ENCODE data around the gene PTP4A2. TPM values are rescaled to one million over a fixed set of nuclear protein-coding genes. Genes with fewer than 3 reads are reported as not detected.

Gene PTP4A2
- total and polyA plus RNA-seq, 4 experiments from 2014 or later = 254 to 529 (median 339) TPM

GRCh38 chr1:31866450-31867032 is 71.6 kb downstream of the PTP4A2 start:
- Histone ChIP-seq H3K27ac (ENCODE audit: low read depth, low read length) (no peak overlapping the region), H3K36me3 (ENCODE audit: insufficient read depth, low read length) (no peaks in the 10 kb centered on the region), H3K9me3 (ENCODE audit: control insufficient read depth in 1 of 2, low read length in 2 of 2) (no peaks in the 10 kb centered on the region), H3K4me3 (ENCODE audit: low read length in 2 of 2) (no peak overlapping the region), H3K4me1 (ENCODE audit: insufficient read depth, low read length) (no peaks in the 10 kb centered on the region), H3K27me3 (ENCODE audit: insufficient read depth, low read length) (no peaks in the 10 kb centered on the region)
- H3K4me1 Mint-ChIP-seq = peaks cover 0 to 8% (median 4%) of the 10 kb centered on the region in 4 donors
- POLR2A ChIA-PET (ENCODE audit: partially characterized antibody) = no interaction called here
- intact Hi-C loops (cut with micrococcal nuclease) = no loop called here
- CTCF ChIA-PET (ENCODE audit: partially characterized antibody) = no interaction called here
- no peaks in the 10 kb centered on the region for H3K27me3 Mint-ChIP-seq
- DNase-seq = no peak
- no peak overlapping the region for H3K4me3 Mint-ChIP-seq
- peak overlapping the region in 3 of 7 donors; percentile 16 to 60 (median 23) for H3K27ac Mint-ChIP-seq
- H3K36me3 Mint-ChIP-seq = no peaks in the 10 kb centered on the region
- no peaks in the 10 kb centered on the region for H3K9me3 Mint-ChIP-seq

- H3K27me3 Mint-ChIP-seq = no peaks in the 10 kb centered on the region
- POLR2A ChIA-PET (ENCODE audit: partially characterized antibody) = no interaction called here
- Histone ChIP-seq H3K9me3 (ENCODE audit: control insufficient read depth in 1 of 2, low read length in 2 of 2) (no peaks in the 10 kb centered on the region), H3K27ac (ENCODE audit: low read depth, low read length) (no peak overlapping the region), H3K27me3 (ENCODE audit: insufficient read depth, low read length) (no peaks in the 10 kb centered on the region), H3K4me1 (ENCODE audit: insufficient read depth, low read length) (no peaks in the 10 kb centered on the region), H3K36me3 (ENCODE audit: insufficient read depth, low read length) (no peaks in the 10 kb centered on the region), H3K4me3 (ENCODE audit: low read length in 2 of 2) (no peak overlapping the region)
- H3K36me3 Mint-ChIP-seq = no peaks in the 10 kb centered on the region
- CTCF ChIA-PET (ENCODE audit: partially characterized antibody) = no interaction called here
- peaks cover 0 to 7% (median 4%) of the 10 kb centered on the region in 4 donors for H3K4me1 Mint-ChIP-seq
- DNase-seq = no peak
- intact Hi-C loops (cut with micrococcal nuclease) = no loop called here
- no peak overlapping the region for H3K4me3 Mint-ChIP-seq
- no peaks in the 10 kb centered on the region for H3K9me3 Mint-ChIP-seq
- H3K27ac Mint-ChIP-seq = peak overlapping the region in 2 of 7 donors; percentile 16 to 23
Observed at GRCh38 chr1:31865728-31866449, 72.3 kb downstream of the PTP4A2 start.

- intact Hi-C loops (cut with micrococcal nuclease) = no loop called here
- Histone ChIP-seq H3K4me1 (ENCODE audit: insufficient read depth, low read length) (peaks cover 5% of the 10 kb centered on the region), H3K4me3 (ENCODE audit: low read length in 2 of 2) (no peak overlapping the region), H3K9me3 (ENCODE audit: control insufficient read depth in 1 of 2, low read length in 2 of 2) (no peaks in the 10 kb centered on the region), H3K27me3 (ENCODE audit: insufficient read depth, low read length) (no peaks in the 10 kb centered on the region), H3K27ac (ENCODE audit: low read depth, low read length) (no peak overlapping the region), H3K36me3 (ENCODE audit: insufficient read depth, low read length) (no peaks in the 10 kb centered on the region)
- Mint-ChIP-seq H3K27me3 (peaks cover 0 to 1% of the 10 kb centered on the region in 2 donors), H3K4me1 (peaks cover 0 to 7% (median 4%) of the 10 kb centered on the region in 4 donors), H3K27ac (no peak overlapping the region), H3K4me3 (no peak overlapping the region), H3K9me3 (peaks cover 0 to 2% (median 0%) of the 10 kb centered on the region in 8 donors), H3K36me3 (no peaks in the 10 kb centered on the region)
- ChIA-PET CTCF (ENCODE audit: partially characterized antibody) (no interaction called here), POLR2A (ENCODE audit: partially characterized antibody) (no interaction called here)
- DNase-seq = no peak
Observed at GRCh38 chr1:31862071-31862470, 76.1 kb downstream of the PTP4A2 start.

GRCh38 chr1:31861346-31861745 is 76.8 kb downstream of the PTP4A2 start:
- Histone ChIP-seq H3K9me3 (ENCODE audit: control insufficient read depth in 1 of 2, low read length in 2 of 2) (no peaks in the 10 kb centered on the region), H3K4me3 (ENCODE audit: low read length in 2 of 2) (no peak overlapping the region), H3K27me3 (ENCODE audit: insufficient read depth, low read length) (no peaks in the 10 kb centered on the region), H3K4me1 (ENCODE audit: insufficient read depth, low read length) (peaks cover 5% of the 10 kb centered on the region), H3K27ac (ENCODE audit: low read depth, low read length) (no peak overlapping the region), H3K36me3 (ENCODE audit: insufficient read depth, low read length) (no peaks in the 10 kb centered on the region)
- no peaks in the 10 kb centered on the region for H3K36me3 Mint-ChIP-seq
- DNase-seq = no peak
- H3K27ac Mint-ChIP-seq = peak overlapping the region in 1 of 7 donors; percentile 9
- H3K9me3 Mint-ChIP-seq = peaks cover 0 to 2% (median 0%) of the 10 kb centered on the region in 8 donors
- H3K4me1 Mint-ChIP-seq = peaks cover 0 to 2% (median under 1%) of the 10 kb centered on the region in 4 donors
- ChIA-PET POLR2A (ENCODE audit: partially characterized antibody) (no interaction called here), CTCF (ENCODE audit: partially characterized antibody) (interaction anchor here (1.2 kb wide), 1 partner anchor 102 kb away, joined by 3 read pairs; no protein-coding TSS in a partner anchor)
- H3K27me3 Mint-ChIP-seq = peaks cover 0 to 1% of the 10 kb centered on the region in 2 donors
- no peak overlapping the region for H3K4me3 Mint-ChIP-seq
- intact Hi-C loops (cut with micrococcal nuclease) = no loop called here

GRCh38 chr1:31860581-31860980 is 77.6 kb downstream of the PTP4A2 start:
- peaks cover 0 to 1% of the 10 kb centered on the region in 2 donors for H3K27me3 Mint-ChIP-seq
- H3K27ac ChIP-seq (ENCODE audit: low read depth, low read length) = no peak overlapping the region
- peaks cover 5% of the 10 kb centered on the region for H3K4me1 ChIP-seq (ENCODE audit: insufficient read depth, low read length)
- ChIA-PET POLR2A (ENCODE audit: partially characterized antibody) (no interaction called here), CTCF (ENCODE audit: partially characterized antibody) (interaction anchor here (1.2 kb wide), 1 partner anchor 103 kb away, joined by 3 read pairs; no protein-coding TSS in a partner anchor)
- H3K4me3 ChIP-seq (ENCODE audit: low read length in 2 of 2) = no peak overlapping the region
- H3K36me3 ChIP-seq (ENCODE audit: insufficient read depth, low read length) = no peaks in the 10 kb centered on the region
- H3K27me3 ChIP-seq (ENCODE audit: insufficient read depth, low read length) = no peaks in the 10 kb centered on the region
- DNase-seq = no peak
- H3K27ac Mint-ChIP-seq = no peak overlapping the region
- peaks cover 0 to 2% (median 0%) of the 10 kb centered on the region in 8 donors for H3K9me3 Mint-ChIP-seq
- H3K4me1 Mint-ChIP-seq = peaks cover 0 to 1% (median 0%) of the 10 kb centered on the region in 4 donors
- intact Hi-C loops (cut with micrococcal nuclease) = no loop called here
- H3K9me3 ChIP-seq (ENCODE audit: control insufficient read depth in 1 of 2, low read length in 2 of 2) = no peaks in the 10 kb centered on the region
- no peak overlapping the region for H3K4me3 Mint-ChIP-seq
- H3K36me3 Mint-ChIP-seq = no peaks in the 10 kb centered on the region

- no peak for DNase-seq
- Histone ChIP-seq H3K4me1 (ENCODE audit: insufficient read depth, low read length) (peaks cover 5% of the 10 kb centered on the region), H3K27me3 (ENCODE audit: insufficient read depth, low read length) (no peaks in the 10 kb centered on the region), H3K4me3 (ENCODE audit: low read length in 2 of 2) (no peak overlapping the region), H3K36me3 (ENCODE audit: insufficient read depth, low read length) (no peaks in the 10 kb centered on the region), H3K9me3 (ENCODE audit: control insufficient read depth in 1 of 2, low read length in 2 of 2) (no peaks in the 10 kb centered on the region), H3K27ac (ENCODE audit: low read depth, low read length) (no peak overlapping the region)
- POLR2A ChIA-PET (ENCODE audit: partially characterized antibody) = interaction anchor here (1.3 kb wide), 1 partner anchor 29 kb away, joined by 3 read pairs; no protein-coding TSS in a partner anchor
- intact Hi-C loops (cut with micrococcal nuclease) = no loop called here
- Mint-ChIP-seq H3K4me3 (no peak overlapping the region), H3K27ac (peak overlapping the region in 1 of 7 donors; percentile 50), H3K4me1 (peaks cover 0 to 1% (median 0%) of the 10 kb centered on the region in 4 donors), H3K9me3 (peaks cover 0 to 2% (median 0%) of the 10 kb centered on the region in 8 donors), H3K27me3 (peaks cover 0 to 1% of the 10 kb centered on the region in 2 donors), H3K36me3 (no peaks in the 10 kb centered on the region)
- CTCF ChIA-PET (ENCODE audit: partially characterized antibody) = no interaction called here
Observed at GRCh38 chr1:31859719-31860118, 78.4 kb downstream of the PTP4A2 start.

- Histone ChIP-seq H3K4me1 (ENCODE audit: insufficient read depth, low read length) (peaks cover 5% of the 10 kb centered on the region), H3K36me3 (ENCODE audit: insufficient read depth, low read length) (no peaks in the 10 kb centered on the region), H3K9me3 (ENCODE audit: control insufficient read depth in 1 of 2, low read length in 2 of 2) (no peaks in the 10 kb centered on the region), H3K27me3 (ENCODE audit: insufficient read depth, low read length) (no peaks in the 10 kb centered on the region), H3K4me3 (ENCODE audit: low read length in 2 of 2) (no peak overlapping the region), H3K27ac (ENCODE audit: low read depth, low read length) (no peak overlapping the region)
- DNase-seq = no peak
- ChIA-PET POLR2A (ENCODE audit: partially characterized antibody) (interaction anchor here (1.3 kb wide), 1 partner anchor 30 kb away, joined by 3 read pairs; no protein-coding TSS in a partner anchor), CTCF (ENCODE audit: partially characterized antibody) (no interaction called here)
- Mint-ChIP-seq H3K4me1 (peaks cover 0 to 1% (median 0%) of the 10 kb centered on the region in 4 donors), H3K36me3 (no peaks in the 10 kb centered on the region), H3K9me3 (peaks cover 0 to 2% (median 0%) of the 10 kb centered on the region in 8 donors), H3K4me3 (no peak overlapping the region), H3K27ac (peak overlapping the region in 1 of 7 donors; percentile 2), H3K27me3 (peaks cover 0 to 1% of the 10 kb centered on the region in 2 donors)
- intact Hi-C loops (cut with micrococcal nuclease) = no loop called here
Observed at GRCh38 chr1:31859044-31859443, 79.1 kb downstream of the PTP4A2 start.
